Right atrium auricular region (tissue), 2 donors: Measurements from ENCODE around the gene SHMT2. TPM values are rescaled to one million over a fixed set of nuclear protein-coding genes. Genes with fewer than 3 reads are reported as not detected.

Experiments used
- DNase-seq: peaks from one replicate; pipeline ENCODE4 v3.0.0-alpha.2; 2019; ENCODE audit warnings: low spot score
- H3K27ac ChIP-seq, 2 donors: fragments of 200-600 bp; sonication (generic); 1 replicate in 1 of 2; 2 replicates in 1 of 2; pipeline ENCODE4 v1.5.1; 2016 to 2019
- H3K27me3 ChIP-seq, 2 donors: fragments of 200-600 bp; sonication (generic); one replicate each; pipeline versions ENCODE4 v1.5.1 to v1.6.0; 2017 to 2019
- H3K36me3 ChIP-seq: fragments of 200-600 bp; sonication (generic); one replicate; pipeline ENCODE4 v1.5.1; 2016
- H3K4me1 ChIP-seq, 2 donors: fragments of 200-600 bp; sonication (generic); one replicate each; pipeline versions ENCODE4 v1.5.1 to v1.6.0; 2017 to 2019
- H3K4me3 ChIP-seq, 2 donors: fragments of 200-600 bp; sonication (generic); 1 replicate in 1 of 2; 2 replicates in 1 of 2; pipeline ENCODE4 v1.5.1; 2017 to 2019; ENCODE audit warnings: mild to moderate bottlenecking in 1 of 2, moderate library complexity in 1 of 2
- H3K9me3 ChIP-seq, 2 donors: fragments of 200-600 bp; sonication (generic); one replicate each; pipeline ENCODE4 v1.5.1; 2019
- total RNA-seq, 2 donors: library from RNA; depleted of rRNA; stranded (reverse); fragments of >200 nt; gene quantifications; one replicate each; pipeline ENCODE4 v1.1.0, GENCODE V29; 2016
- TF ChIP-seq, protein P1 (sequence below), 2 donors: fragments of 200-600 bp; sonication (generic); IDR thresholded peaks; one replicate each; pipeline ENCODE4 v1.5.1; 2019; ENCODE audit warnings: antibody characterized with exemption in 2 of 2

Gene SHMT2
- total RNA-seq, 2 donors from 2014 or later, result 16.6 to 33.0 TPM

DNA sequence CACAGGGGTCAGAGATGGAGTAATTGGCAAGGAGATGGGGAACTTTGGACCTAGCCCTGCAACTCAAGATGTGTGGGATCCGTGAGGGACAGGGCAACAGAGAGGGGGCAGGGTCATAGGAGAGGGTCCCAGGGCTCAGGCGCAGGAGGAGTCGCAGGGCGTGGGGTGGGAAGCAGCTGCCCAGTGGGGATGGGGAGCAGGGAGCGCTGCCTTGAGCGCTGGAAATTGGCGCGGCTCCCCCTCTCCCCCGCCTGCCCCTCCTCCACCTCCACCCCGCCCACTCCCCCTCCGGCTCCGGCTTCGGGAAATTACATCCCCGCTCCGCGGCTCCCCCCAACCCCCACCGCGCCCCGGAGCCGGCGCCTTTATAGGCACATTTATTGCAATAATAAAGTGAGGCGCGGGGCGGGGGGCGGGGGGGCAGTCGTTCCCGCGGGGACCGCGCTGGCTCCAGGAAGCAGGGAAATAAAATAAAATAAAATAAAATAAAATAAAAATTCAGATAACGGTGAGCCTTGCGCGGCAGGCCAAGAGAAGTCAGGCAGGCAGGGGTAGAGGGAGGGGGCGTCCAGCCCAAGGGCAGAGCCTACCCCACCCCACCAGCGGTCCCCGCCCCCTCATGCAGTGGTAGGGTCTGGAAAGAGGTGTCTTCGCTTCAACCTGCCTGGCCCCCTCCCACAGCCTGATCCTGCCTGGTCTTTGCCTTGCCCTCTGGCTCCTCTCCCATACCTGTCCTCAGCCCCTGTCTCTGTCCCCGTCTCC, 9.3 kb upstream of the SHMT2 start:
- TF ChIP-seq, protein P1, sequence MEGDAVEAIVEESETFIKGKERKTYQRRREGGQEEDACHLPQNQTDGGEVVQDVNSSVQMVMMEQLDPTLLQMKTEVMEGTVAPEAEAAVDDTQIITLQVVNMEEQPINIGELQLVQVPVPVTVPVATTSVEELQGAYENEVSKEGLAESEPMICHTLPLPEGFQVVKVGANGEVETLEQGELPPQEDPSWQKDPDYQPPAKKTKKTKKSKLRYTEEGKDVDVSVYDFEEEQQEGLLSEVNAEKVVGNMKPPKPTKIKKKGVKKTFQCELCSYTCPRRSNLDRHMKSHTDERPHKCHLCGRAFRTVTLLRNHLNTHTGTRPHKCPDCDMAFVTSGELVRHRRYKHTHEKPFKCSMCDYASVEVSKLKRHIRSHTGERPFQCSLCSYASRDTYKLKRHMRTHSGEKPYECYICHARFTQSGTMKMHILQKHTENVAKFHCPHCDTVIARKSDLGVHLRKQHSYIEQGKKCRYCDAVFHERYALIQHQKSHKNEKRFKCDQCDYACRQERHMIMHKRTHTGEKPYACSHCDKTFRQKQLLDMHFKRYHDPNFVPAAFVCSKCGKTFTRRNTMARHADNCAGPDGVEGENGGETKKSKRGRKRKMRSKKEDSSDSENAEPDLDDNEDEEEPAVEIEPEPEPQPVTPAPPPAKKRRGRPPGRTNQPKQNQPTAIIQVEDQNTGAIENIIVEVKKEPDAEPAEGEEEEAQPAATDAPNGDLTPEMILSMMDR (IDR thresholded peaks at IDR 0.05), result no peak
- Histone ChIP-seq H3K27ac (no peak overlapping the region), H3K27me3 (peaks cover 31 to 33% of the 10 kb centered on the region in 2 donors), H3K4me1 (peaks cover 0 to 30% of the 10 kb centered on the region in 2 donors), H3K36me3 (no peaks in the 10 kb centered on the region), H3K9me3 (no peaks in the 10 kb centered on the region), H3K4me3 (no peak overlapping the region)
- no peak for DNase-seq

DNA sequence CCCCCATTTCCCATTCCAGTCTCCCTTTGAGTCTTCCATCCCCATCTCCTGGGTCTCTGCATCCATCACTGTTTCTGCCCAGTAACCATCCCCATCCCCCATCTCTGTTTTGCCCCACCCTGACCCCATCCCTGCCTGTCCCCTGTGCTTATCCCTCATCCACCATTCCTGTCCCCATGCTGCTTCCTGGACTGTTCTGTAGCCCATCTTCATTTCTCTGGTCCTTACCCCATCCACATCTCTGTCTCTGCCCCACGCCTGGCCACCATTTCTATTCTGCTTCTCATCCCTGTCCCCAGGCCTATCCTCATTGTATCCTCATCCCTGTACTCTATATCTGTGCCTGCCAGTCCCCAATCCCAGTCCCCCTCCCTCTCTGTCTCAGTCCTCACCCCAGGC, 8.7 kb upstream of the SHMT2 start:
- peaks cover 0 to 30% of the 10 kb centered on the region in 2 donors for H3K4me1 ChIP-seq
- TF ChIP-seq, protein P1 (IDR thresholded peaks at IDR 0.05), result no peak
- no peaks in the 10 kb centered on the region for H3K36me3 ChIP-seq
- DNase-seq, result no peak
- no peak overlapping the region for H3K4me3 ChIP-seq
- H3K27ac ChIP-seq, result no peak overlapping the region
- no peaks in the 10 kb centered on the region for H3K9me3 ChIP-seq
- peaks cover 36% of the 10 kb centered on the region in 2 donors for H3K27me3 ChIP-seq

- Histone ChIP-seq H3K36me3 (no peaks in the 10 kb centered on the region), H3K4me3 (no peak overlapping the region), H3K4me1 (peaks cover 0 to 24% of the 10 kb centered on the region in 2 donors), H3K27ac (no peak overlapping the region), H3K27me3 (peaks cover 31 to 37% of the 10 kb centered on the region in 2 donors), H3K9me3 (no peaks in the 10 kb centered on the region)
- no peak for DNase-seq
- TF ChIP-seq, protein P1 (IDR thresholded peaks at IDR 0.05), result no peak
Observed at GRCh38 chr12:57221169-57221917, 8.2 kb upstream of the SHMT2 start.

- no peak overlapping the region for H3K27ac ChIP-seq
- peaks cover 33 to 43% of the 10 kb centered on the region in 2 donors for H3K27me3 ChIP-seq
- no peak overlapping the region for H3K4me3 ChIP-seq
- peaks cover 0 to 24% of the 10 kb centered on the region in 2 donors for H3K4me1 ChIP-seq
- DNase-seq, result no peak
- H3K36me3 ChIP-seq, result no peaks in the 10 kb centered on the region
- TF ChIP-seq, protein P1 (IDR thresholded peaks at IDR 0.05), result no peak
- H3K9me3 ChIP-seq, result no peaks in the 10 kb centered on the region
Observed at GRCh38 chr12:57222286-57223190, 7.0 kb upstream of the SHMT2 start.
